ENCODE data around the gene NOVA1. TPM values are rescaled to one million over a fixed set of nuclear protein-coding genes. Genes with fewer than 3 reads are reported as not detected.

Gene NOVA1
- total RNA-seq, 2 experiments from 2014 or later: not detected

- intact Hi-C loops (cut with micrococcal nuclease): no loop called here
- no peaks in the 10 kb centered on the region for H3K4me1 Mint-ChIP-seq (ENCODE audit: low read depth)
- H3K27me3 Mint-ChIP-seq: peaks cover 17% of the 10 kb centered on the region
- H3K4me3 Mint-ChIP-seq: no peak overlapping the region
- no peak for DNase-seq
- no peak overlapping the region for H3K27ac Mint-ChIP-seq
- no peaks in the 10 kb centered on the region for H3K36me3 Mint-ChIP-seq
- peaks cover 4% of the 10 kb centered on the region for H3K9me3 Mint-ChIP-seq
- POLR2A ChIA-PET: no interaction called here
- CTCF ChIA-PET: no interaction called here
These were observed 4.0 kb upstream of the NOVA1 start for GRCh38 chr14:26601856-26602255.

DNA sequence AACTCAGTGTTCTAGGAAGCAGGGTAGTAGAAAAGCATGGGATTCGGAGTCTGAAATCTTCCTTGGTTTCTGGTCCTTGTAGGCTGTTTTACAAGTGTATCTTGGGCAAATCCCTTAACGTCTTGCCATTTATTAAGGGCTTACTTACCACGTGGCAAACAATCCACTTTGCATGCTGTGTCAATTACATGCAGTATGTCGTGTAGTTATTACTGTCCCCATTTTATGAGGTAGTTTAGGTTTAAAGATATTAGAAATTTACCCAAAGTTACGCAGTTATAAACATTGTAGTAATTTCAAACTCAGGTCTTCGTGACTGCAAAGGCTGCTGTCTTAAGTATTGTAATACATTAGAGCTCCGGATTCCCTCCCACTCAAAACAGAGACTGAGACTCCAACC, 1.5 kb upstream of the NOVA1 start:
- CTCF ChIA-PET: no interaction called here
- DNase-seq: no peak

GRCh38 chr14:26598672-26599131, 869 bp upstream of the NOVA1 start:
- Mint-ChIP-seq H3K27me3 (peaks cover 26% of the 10 kb centered on the region), H3K4me3 (no peak overlapping the region), H3K4me1 (ENCODE audit: low read depth) (peaks cover 3% of the 10 kb centered on the region), H3K36me3 (peaks cover 5% of the 10 kb centered on the region), H3K9me3 (peaks cover 3% of the 10 kb centered on the region), H3K27ac (no peak overlapping the region)
- intact Hi-C loops (cut with micrococcal nuclease): no loop called here
- POLR2A ChIA-PET: no interaction called here
- CTCF ChIA-PET: no interaction called here
- DNase-seq: no peak

More for the DNA sequence above, 1.5 kb upstream of the NOVA1 start:
- Mint-ChIP-seq H3K9me3 (peaks cover 3% of the 10 kb centered on the region), H3K27ac (no peak overlapping the region), H3K36me3 (peaks cover 5% of the 10 kb centered on the region), H3K4me3 (no peak overlapping the region), H3K4me1 (ENCODE audit: low read depth) (peaks cover 3% of the 10 kb centered on the region), H3K27me3 (peaks cover 26% of the 10 kb centered on the region)
- intact Hi-C loops (cut with micrococcal nuclease): no loop called here
- POLR2A ChIA-PET: no interaction called here

DNA sequence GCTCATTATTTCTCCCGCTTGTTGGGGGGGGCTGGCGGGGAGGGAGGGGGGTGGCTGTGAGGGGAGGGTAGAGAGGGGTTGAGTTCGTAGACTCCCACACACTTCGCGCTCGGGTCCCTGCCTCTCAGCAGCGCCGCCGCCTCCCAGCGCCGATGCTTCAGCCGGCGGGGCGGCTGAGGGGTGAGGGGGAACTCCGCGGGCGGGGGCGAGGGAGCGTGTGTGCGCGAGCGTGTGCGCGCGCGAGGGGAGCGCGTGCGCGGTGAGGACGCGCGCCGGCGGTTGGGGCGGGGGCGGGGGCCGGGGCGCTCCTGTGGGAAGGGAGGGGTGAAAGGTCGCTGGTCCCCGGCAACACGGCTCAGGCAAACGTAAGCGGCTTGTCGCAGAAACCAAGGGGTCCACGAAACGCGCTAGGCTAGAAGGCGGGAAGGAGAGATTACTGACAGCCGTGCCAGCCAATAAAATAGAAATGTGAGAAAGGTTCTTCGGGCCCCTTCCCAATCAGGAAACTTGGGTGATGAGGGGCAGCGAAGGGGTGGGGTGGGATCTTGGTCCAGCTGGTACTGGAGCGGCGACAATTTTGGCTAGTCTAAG, 343 bp upstream of the NOVA1 start:
- POLR2A ChIA-PET: no interaction called here
- CTCF ChIA-PET: no interaction called here
- peaks cover 26% of the 10 kb centered on the region for H3K27me3 Mint-ChIP-seq

DNA sequence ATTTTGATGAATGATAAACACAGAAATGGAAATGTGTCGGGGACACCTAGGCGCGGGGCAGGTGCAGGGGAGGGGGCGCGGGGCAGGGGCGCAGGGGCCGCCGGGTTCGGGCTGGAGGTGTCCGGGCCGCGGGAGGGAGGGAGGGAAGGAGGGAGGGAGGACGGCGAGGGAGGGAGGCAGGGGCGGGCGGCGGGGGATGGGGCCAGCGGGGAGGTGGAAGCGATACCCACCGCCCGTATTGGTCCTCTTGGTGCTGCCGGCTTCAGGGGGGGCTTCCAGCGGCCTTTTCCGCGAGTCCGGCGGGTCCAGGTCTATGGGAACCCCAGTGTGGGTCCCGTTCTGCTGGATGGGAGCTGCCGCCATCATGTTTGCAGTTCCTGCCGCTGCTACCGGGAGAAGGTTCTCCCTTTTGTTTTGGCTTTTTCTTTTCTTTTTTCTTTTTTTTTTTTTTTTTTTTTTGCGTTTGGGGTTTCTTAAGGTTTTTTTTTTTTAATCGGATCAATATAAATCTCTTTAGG, 703 bp downstream of the NOVA1 start:
- peaks cover 26% of the 10 kb centered on the region for H3K27me3 Mint-ChIP-seq
- peaks cover 5% of the 10 kb centered on the region for H3K36me3 Mint-ChIP-seq
- intact Hi-C loops (cut with micrococcal nuclease): no loop called here
- H3K27ac Mint-ChIP-seq: no peak overlapping the region
- no peak for DNase-seq
- ChIA-PET CTCF (no interaction called here), POLR2A (no interaction called here)
- H3K9me3 Mint-ChIP-seq: peaks cover 5% of the 10 kb centered on the region
- no peak overlapping the region for H3K4me3 Mint-ChIP-seq
- H3K4me1 Mint-ChIP-seq (ENCODE audit: low read depth): peaks cover 3% of the 10 kb centered on the region

More for the DNA sequence above, 343 bp upstream of the NOVA1 start:
- intact Hi-C loops (cut with micrococcal nuclease): no loop called here
- H3K9me3 Mint-ChIP-seq: peaks cover 5% of the 10 kb centered on the region
- no peak overlapping the region for H3K4me3 Mint-ChIP-seq
- H3K4me1 Mint-ChIP-seq (ENCODE audit: low read depth): peaks cover 3% of the 10 kb centered on the region
- no peak overlapping the region for H3K27ac Mint-ChIP-seq
- H3K36me3 Mint-ChIP-seq: peaks cover 5% of the 10 kb centered on the region
- DNase-seq: peak; percentile 8

DNA sequence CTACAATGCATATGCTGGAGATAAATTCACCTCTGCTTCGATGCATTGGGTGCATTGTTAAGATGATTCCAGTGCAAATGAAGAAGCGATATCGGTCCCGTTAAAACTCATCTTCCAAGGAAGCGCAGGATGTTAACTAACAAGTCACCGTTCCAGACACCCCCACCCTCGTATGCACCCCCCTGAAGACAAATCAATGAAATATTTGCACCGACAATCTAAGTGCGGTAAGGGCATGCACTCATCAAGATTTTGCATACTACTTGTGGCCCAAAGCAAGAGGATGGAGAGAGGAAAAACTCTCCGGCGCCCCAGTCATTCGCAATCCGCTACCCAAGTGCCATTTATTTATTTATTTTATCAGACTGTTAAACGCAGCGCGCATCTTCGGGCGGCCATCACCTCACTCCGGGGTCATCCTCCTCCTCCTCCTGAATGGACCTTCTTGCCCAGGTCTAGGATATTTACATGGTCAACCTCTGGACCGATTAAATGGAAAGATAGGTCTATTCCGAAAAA, 1.2 kb downstream of the NOVA1 start:
- no peak for DNase-seq
- peaks cover 5% of the 10 kb centered on the region for H3K36me3 Mint-ChIP-seq
- intact Hi-C loops (cut with micrococcal nuclease): no loop called here
- H3K4me3 Mint-ChIP-seq: no peak overlapping the region
- no peak overlapping the region for H3K27ac Mint-ChIP-seq
- ChIA-PET POLR2A (no interaction called here), CTCF (no interaction called here)
- peaks cover 26% of the 10 kb centered on the region for H3K27me3 Mint-ChIP-seq
- peaks cover 5% of the 10 kb centered on the region for H3K9me3 Mint-ChIP-seq
- H3K4me1 Mint-ChIP-seq (ENCODE audit: low read depth): peaks cover 3% of the 10 kb centered on the region

DNA sequence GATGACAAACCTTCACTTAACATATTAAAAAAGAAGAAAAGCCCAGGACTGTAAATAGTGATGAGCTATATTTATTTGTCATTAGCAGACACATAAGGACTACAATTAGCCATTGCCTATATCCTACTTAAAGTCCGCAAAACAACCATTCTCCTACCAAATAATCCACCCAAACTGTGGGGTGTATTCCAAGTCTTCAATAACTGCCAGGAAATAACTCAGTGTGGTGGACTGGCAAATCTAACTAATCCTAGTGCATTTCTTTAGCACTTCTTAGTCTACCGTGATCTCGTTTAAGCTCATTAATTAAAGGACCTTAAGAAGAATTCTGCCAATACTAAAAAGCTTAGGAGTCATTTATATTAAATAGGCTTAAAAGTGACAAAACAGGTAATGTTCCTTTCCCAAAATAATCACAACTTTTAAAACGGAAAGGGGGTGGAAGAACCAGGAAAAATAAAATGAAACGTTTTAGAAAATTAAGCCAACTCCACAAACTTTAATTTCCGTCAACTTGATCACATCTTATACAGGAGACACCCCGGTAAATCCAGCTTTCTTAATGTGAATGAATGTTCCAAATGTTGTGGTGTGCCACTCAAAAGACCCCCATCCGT, 1.8 kb downstream of the NOVA1 start:
- Mint-ChIP-seq H3K27me3 (peaks cover 26% of the 10 kb centered on the region), H3K4me3 (no peak overlapping the region), H3K9me3 (peaks cover 5% of the 10 kb centered on the region), H3K36me3 (peaks cover 5% of the 10 kb centered on the region), H3K27ac (no peak overlapping the region), H3K4me1 (ENCODE audit: low read depth) (peaks cover 3% of the 10 kb centered on the region)
- no peak for DNase-seq
- ChIA-PET CTCF (no interaction called here), POLR2A (no interaction called here)
- intact Hi-C loops (cut with micrococcal nuclease): no loop called here

DNA sequence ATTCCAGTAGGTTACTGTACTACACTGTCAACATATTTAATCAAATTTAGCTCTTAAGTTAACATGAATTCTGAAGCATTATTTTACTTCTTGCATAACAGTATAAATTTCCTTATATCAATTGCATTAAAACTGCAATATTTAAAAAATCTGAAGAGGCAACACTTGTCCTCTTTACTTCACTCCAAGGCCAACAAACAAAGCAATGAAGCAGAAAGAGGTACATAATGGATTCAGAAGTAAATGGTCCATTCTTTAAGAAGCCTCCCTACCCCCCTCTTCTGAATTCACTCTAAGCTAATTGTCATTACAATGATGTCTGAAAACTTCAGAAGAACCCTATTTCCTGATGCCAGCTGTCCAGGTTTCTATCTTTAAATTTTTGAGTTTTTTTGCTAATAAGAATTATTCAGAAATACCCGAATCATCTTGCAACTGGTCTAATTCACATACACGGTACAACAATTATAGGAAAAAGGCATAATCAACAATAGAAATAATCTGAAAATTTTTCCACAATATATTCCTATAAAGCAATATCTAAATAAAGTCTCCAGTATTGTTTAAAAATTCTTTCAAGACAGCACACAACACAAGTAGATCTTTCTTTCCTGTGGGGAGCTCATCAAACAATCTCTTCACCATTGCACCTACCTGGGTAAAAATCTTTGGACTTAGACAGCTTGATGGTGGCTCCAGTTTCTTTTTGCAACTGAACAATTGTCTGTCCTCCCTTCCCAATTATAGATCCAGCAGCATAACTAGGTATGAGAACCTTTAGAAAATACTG, 2.9 kb downstream of the NOVA1 start:
- Mint-ChIP-seq H3K27me3 (peaks cover 26% of the 10 kb centered on the region), H3K4me3 (no peak overlapping the region), H3K27ac (no peak overlapping the region), H3K9me3 (peaks cover 5% of the 10 kb centered on the region), H3K4me1 (ENCODE audit: low read depth) (peaks cover 3% of the 10 kb centered on the region), H3K36me3 (peaks cover 5% of the 10 kb centered on the region)
- DNase-seq: no peak
- ChIA-PET POLR2A (no interaction called here), CTCF (no interaction called here)
- intact Hi-C loops (cut with micrococcal nuclease): no loop called here

- ChIA-PET CTCF (no interaction called here), POLR2A (no interaction called here)
- peaks cover 3% of the 10 kb centered on the region for H3K4me1 Mint-ChIP-seq (ENCODE audit: low read depth)
- peaks cover 5% of the 10 kb centered on the region for H3K9me3 Mint-ChIP-seq
- H3K27me3 Mint-ChIP-seq: peaks cover 21% of the 10 kb centered on the region
- H3K4me3 Mint-ChIP-seq: no peak overlapping the region
- DNase-seq: no peak
- intact Hi-C loops (cut with micrococcal nuclease): no loop called here
- no peak overlapping the region for H3K27ac Mint-ChIP-seq
- H3K36me3 Mint-ChIP-seq: peaks cover 5% of the 10 kb centered on the region
These were observed 3.7 kb downstream of the NOVA1 start for GRCh38 chr14:26594148-26594547.

- DNase-seq: no peak
- ChIA-PET CTCF (no interaction called here), POLR2A (no interaction called here)
- Mint-ChIP-seq H3K27me3 (peaks cover 13% of the 10 kb centered on the region), H3K4me3 (no peak overlapping the region), H3K9me3 (peaks cover 5% of the 10 kb centered on the region), H3K36me3 (peaks cover 5% of the 10 kb centered on the region), H3K27ac (no peak overlapping the region), H3K4me1 (ENCODE audit: low read depth) (peaks cover 3% of the 10 kb centered on the region)
- intact Hi-C loops (cut with micrococcal nuclease): no loop called here
These were observed 4.5 kb downstream of the NOVA1 start for GRCh38 chr14:26593357-26593756.

DNA sequence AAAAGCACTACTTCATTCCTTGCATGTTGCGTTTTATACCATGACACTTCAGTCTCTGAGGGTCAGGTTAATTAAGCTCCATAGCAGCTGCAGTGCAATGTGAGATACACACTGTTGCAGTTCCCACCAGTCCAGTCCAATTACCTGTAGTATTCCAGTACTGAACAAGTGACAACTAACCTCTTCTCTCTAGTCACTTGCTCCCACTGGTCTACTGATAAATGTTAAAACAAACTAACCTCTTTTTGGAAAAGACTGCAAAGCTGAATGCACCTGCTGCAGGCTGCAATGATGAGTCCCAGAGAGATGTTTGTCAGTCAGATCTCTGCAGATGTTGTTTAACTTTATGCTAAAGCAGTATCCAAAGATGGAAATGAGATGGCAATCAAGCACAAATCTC, 7.9 kb downstream of the NOVA1 start:
- POLR2A ChIA-PET: no interaction called here
- no peak overlapping the region for H3K27ac Mint-ChIP-seq

DNA sequence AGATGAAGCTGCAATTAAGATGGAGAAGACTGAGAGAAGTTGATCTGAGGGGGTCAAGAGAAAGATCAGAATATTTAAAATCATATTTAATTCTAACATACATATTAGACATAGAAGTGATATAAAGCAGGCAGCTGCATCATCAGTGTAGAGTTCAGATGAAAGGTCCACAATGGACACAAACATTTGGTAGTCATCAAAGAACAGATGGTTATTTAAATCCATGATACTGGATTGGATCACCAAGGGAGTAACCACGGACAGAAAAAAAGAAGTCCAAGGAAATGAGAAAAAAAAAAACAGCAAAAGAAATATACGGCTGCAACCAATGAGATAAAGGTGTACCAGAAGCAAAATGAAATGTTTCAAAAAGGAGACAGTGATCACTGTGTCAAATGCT, 20.1 kb downstream of the NOVA1 start:
- Mint-ChIP-seq H3K4me1 (ENCODE audit: low read depth) (no peaks in the 10 kb centered on the region), H3K4me3 (no peak overlapping the region), H3K36me3 (no peaks in the 10 kb centered on the region), H3K27ac (no peak overlapping the region), H3K9me3 (peaks cover 16% of the 10 kb centered on the region), H3K27me3 (no peaks in the 10 kb centered on the region)
- POLR2A ChIA-PET: no interaction called here
- CTCF ChIA-PET: no interaction called here
- intact Hi-C loops (cut with micrococcal nuclease): no loop called here
- DNase-seq: no peak

More for the DNA sequence above, 7.9 kb downstream of the NOVA1 start:
- CTCF ChIA-PET: no interaction called here
- H3K4me3 Mint-ChIP-seq: no peak overlapping the region
- no peaks in the 10 kb centered on the region for H3K27me3 Mint-ChIP-seq
- H3K4me1 Mint-ChIP-seq (ENCODE audit: low read depth): no peaks in the 10 kb centered on the region
- H3K9me3 Mint-ChIP-seq: peaks cover 2% of the 10 kb centered on the region
- no peak for DNase-seq
- H3K36me3 Mint-ChIP-seq: no peaks in the 10 kb centered on the region
- intact Hi-C loops (cut with micrococcal nuclease): no loop called here

All from activated CD4-positive, alpha-beta memory T cell treated with anti-CD3 and anti-CD28 coated beads for 36 hours (primary cell).